Mesenchymal stem cell (in vitro differentiated cells and primary cell): ENCODE data around the gene STARD8.

Source experiments
- DNase-seq: peaks from one replicate; pipeline ENCODE4 v3.0.0-alpha.2; 2013
- H2AFZ ChIP-seq: one replicate; pipeline ENCODE4 v1.6.1; 2013; ENCODE audit warnings: low read depth, mild to moderate bottlenecking, control low read depth, inconsistent platforms, low read length, moderate library complexity
- H2AK5ac ChIP-seq: 2 replicates; pipeline ENCODE4 v1.6.1; 2013; ENCODE audit warnings: low read length, moderate library complexity, mild to moderate bottlenecking, inconsistent platforms; ENCODE audit not compliant: severe bottlenecking
- H2BK120ac ChIP-seq: one replicate; pipeline ENCODE4 v1.6.1; 2013; ENCODE audit warnings: low read depth, mild to moderate bottlenecking, inconsistent platforms, low read length, moderate library complexity
- H2BK12ac ChIP-seq, 2 experiments: one replicate each; pipeline ENCODE4 v1.6.1; 2013; ENCODE audit warnings: inconsistent platforms in 2 of 2, low read length in 2 of 2, mild to moderate bottlenecking in 2 of 2, moderate library complexity in 2 of 2, control low read depth in 1 of 2
- H2BK15ac ChIP-seq: one replicate; pipeline ENCODE4 v1.6.1; 2013; ENCODE audit warnings: mild to moderate bottlenecking, low read depth, inconsistent platforms; ENCODE audit not compliant: poor library complexity, severe bottlenecking
- H2BK5ac ChIP-seq: 2 replicates; pipeline ENCODE4 v1.6.1; 2013; ENCODE audit warnings: low read depth, mild to moderate bottlenecking, low read length, control low read depth, inconsistent platforms; ENCODE audit not compliant: poor library complexity, severe bottlenecking
- H3K14ac ChIP-seq, 2 experiments: one replicate each; pipeline ENCODE4 v1.6.1; 2013; ENCODE audit warnings: inconsistent platforms in 2 of 2, low read length in 2 of 2, control low read depth in 1 of 2, mild to moderate bottlenecking in 1 of 2, moderate library complexity in 1 of 2
- H3K18ac ChIP-seq, 2 experiments: one replicate each; pipeline ENCODE4 v1.6.1; 2013; ENCODE audit warnings: inconsistent platforms in 2 of 2, low read length in 2 of 2, control low read depth in 1 of 2, low read depth in 1 of 2, mild to moderate bottlenecking in 1 of 2
- H3K23ac ChIP-seq, 2 experiments: one replicate each; pipeline ENCODE4 v1.6.1; 2013; ENCODE audit warnings: inconsistent platforms in 2 of 2, low read length in 2 of 2, mild to moderate bottlenecking in 2 of 2, moderate library complexity in 2 of 2, control low read depth in 1 of 2
- H3K27ac ChIP-seq: 2 replicates; pipeline ENCODE4 v1.5.1; 2013; ENCODE audit warnings: mild to moderate bottlenecking, moderate library complexity, low read length, control low read depth, inconsistent platforms; ENCODE audit not compliant: poor library complexity, severe bottlenecking
- H3K27me3 ChIP-seq, 2 experiments: 2 replicates each; pipeline versions ENCODE4 v1.6.1 to v1.7.0; 2013; ENCODE audit warnings: low read length in 2 of 2, mild to moderate bottlenecking in 2 of 2, moderate library complexity in 2 of 2, control low read depth in 1 of 2, inconsistent platforms in 1 of 2; ENCODE audit not compliant: control insufficient read depth in 1 of 2, insufficient read depth in 1 of 2
- H3K36me3 ChIP-seq, 2 experiments: 2 replicates each; pipeline versions ENCODE4 v1.6.1 to v1.7.0; 2013; ENCODE audit warnings: low read length in 2 of 2, control low read depth in 1 of 2, inconsistent platforms in 1 of 2, low read depth in 1 of 2, mild to moderate bottlenecking in 1 of 2; ENCODE audit not compliant: insufficient read depth in 2 of 2, control insufficient read depth in 1 of 2
- H3K4ac ChIP-seq, 2 experiments: one replicate each; pipeline ENCODE4 v1.6.1; 2013; ENCODE audit warnings: inconsistent platforms in 2 of 2, low read length in 2 of 2, mild to moderate bottlenecking in 2 of 2, moderate library complexity in 2 of 2, control low read depth in 1 of 2, low read depth in 1 of 2
- H3K4me1 ChIP-seq: 2 replicates; pipeline ENCODE4 v1.6.1; 2013; ENCODE audit warnings: low read depth, low read length, control low read depth; ENCODE audit not compliant: control insufficient read depth, insufficient read depth
- H3K4me2 ChIP-seq: 2 replicates; pipeline ENCODE4 v1.6.1; 2013; ENCODE audit warnings: low read length, mild to moderate bottlenecking, inconsistent platforms; ENCODE audit not compliant: poor library complexity, severe bottlenecking
- H3K4me3 ChIP-seq, 2 experiments: 2 replicates each; pipeline versions ENCODE4 v1.5.1 to v1.7.0; 2013; ENCODE audit warnings: low read length in 2 of 2, mild to moderate bottlenecking in 2 of 2, control low read depth in 1 of 2, low read depth in 1 of 2; ENCODE audit not compliant: insufficient read depth in 1 of 2
- H3K79me1 ChIP-seq: replicated peaks from 2 replicates; pipeline ENCODE4 v1.6.1; 2013; ENCODE audit warnings: mild to moderate bottlenecking, control low read depth, low read length, inconsistent platforms; ENCODE audit not compliant: poor library complexity, severe bottlenecking
- H3K9ac ChIP-seq: 2 replicates; pipeline ENCODE4 v1.7.0; 2013; ENCODE audit warnings: mild to moderate bottlenecking, low read length, moderate library complexity
- H3K9me3 ChIP-seq: 2 replicates; pipeline ENCODE4 v1.7.0; 2013; ENCODE audit warnings: mild to moderate bottlenecking, low read length; ENCODE audit not compliant: control insufficient read depth
- H4K8ac ChIP-seq: one replicate; pipeline ENCODE4 v1.6.1; 2013; ENCODE audit warnings: inconsistent platforms, mild to moderate bottlenecking, low read length, moderate library complexity
- H4K91ac ChIP-seq: one replicate; pipeline ENCODE4 v1.6.1; 2013; ENCODE audit warnings: mild to moderate bottlenecking, low read length, inconsistent platforms
- WGBS: methylation state at CpG from one replicate; pipeline ENCODE4 v1.1.7; 2013; ENCODE audit warnings: mixed read lengths; 5-methylcytosine and 5-hydroxymethylcytosine counted together

Gene STARD8

DNA sequence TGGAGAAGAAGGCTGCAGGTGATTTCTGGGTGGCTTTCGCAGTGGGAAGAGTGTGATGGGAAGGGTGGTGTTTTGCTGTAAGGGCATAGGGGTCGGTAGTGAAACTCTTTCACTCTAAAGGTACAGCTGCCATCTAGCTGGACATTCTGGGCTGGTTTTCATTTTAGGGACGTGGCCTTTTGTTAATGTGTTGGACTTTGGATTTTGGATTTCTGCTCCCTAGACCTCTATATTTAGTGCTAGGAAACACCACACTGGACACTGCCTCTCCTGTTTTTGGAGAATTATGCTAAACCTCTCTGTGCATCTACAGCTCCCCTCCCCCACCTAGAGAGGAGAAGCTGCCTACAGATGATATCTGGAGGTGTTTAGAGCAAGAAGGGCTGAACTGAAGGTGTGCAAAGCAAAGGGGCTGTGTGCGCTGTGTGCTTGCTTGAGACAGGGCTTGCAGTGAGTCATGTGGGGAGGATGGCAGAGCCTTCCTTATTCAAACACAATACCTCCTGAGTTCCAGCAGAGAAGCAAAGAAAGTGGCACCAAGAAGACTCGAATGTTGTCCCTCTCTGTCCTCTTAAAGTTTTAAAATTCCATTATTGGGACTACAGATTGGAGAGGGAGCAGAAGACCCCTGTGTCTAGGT lies 47.9 kb downstream of the STARD8 start:
- Histone ChIP-seq H2BK15ac (no peak overlapping the region), H3K23ac (no peak overlapping the region), H4K8ac (no peak overlapping the region), H2BK5ac (no peak overlapping the region), H2BK120ac (no peak overlapping the region), H3K9ac (no peak overlapping the region), H3K27ac (no peak overlapping the region), H3K14ac (no peak overlapping the region), H3K4me1 (peaks cover 33% of the 10 kb centered on the region), H2AFZ (no peak overlapping the region), H3K27me3 (peaks cover 0 to 40% of the 10 kb centered on the region in 2 experiments), H3K18ac (peak overlapping the region in 1 of 2 experiments; percentile 12), H3K79me1 (peaks cover 2% of the 10 kb centered on the region), H3K36me3 (no peaks in the 10 kb centered on the region), H2AK5ac (no peak overlapping the region), H3K9me3 (no peaks in the 10 kb centered on the region), H4K91ac (no peak overlapping the region), H2BK12ac (no peak overlapping the region), H3K4ac (no peak overlapping the region), H3K4me2 (peak overlapping the region; percentile 75), H3K4me3 (no peak overlapping the region)
- no peak for DNase-seq
- 100% methylated on average over 2 of the region's 5 CpGs for WGBS

DNA sequence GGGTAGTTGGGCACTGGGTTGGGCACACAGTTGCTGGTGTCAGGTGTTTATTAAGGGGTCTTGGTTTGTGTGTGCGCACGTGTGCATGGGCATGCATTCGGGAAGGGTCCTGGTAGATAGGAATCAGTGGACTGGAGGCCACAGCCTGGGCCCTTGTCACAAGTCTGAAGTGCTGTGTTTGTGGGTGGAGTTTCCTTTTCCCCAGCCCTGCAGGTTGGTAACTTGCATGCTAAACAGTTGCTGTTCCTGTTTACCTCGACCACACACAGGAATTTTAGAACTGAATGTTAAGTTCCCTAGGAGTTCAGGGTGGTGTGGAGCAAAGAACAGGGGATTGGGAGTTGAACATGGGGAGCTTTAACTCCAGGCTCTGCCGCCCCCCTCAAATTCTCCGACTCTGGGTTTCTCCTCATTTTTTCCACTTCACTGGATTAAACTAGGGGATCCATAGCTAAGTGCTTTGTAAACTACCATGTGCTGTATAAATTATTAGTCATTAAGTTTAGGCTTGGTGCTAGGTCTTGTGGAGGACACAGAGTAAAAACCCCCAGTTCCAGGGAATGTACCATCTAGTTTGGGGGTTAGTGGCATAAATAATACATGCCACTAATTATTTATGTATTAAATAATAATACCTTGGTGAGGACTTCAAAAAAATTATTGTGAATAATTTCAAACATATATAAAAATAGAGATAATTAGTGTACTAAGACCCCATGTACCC lies 49.0 kb downstream of the STARD8 start:
- peak overlapping the region; percentile 48 for H2AK5ac ChIP-seq
- peaks cover 0 to 39% of the 10 kb centered on the region in 2 experiments for H3K27me3 ChIP-seq
- no peak overlapping the region for H2BK120ac ChIP-seq
- WGBS = 77% methylated on average over 3 of the region's 6 CpGs
- no peak overlapping the region for H2BK12ac ChIP-seq
- H3K79me1 ChIP-seq = peaks cover 4% of the 10 kb centered on the region
- no peak overlapping the region for H3K27ac ChIP-seq
- H3K4me2 ChIP-seq = no peak overlapping the region
- no peak overlapping the region for H3K4me3 ChIP-seq
- H3K18ac ChIP-seq = no peak overlapping the region
- H3K4ac ChIP-seq = no peak overlapping the region
- no peak overlapping the region for H2AFZ ChIP-seq
- H3K14ac ChIP-seq = no peak overlapping the region
- no peaks in the 10 kb centered on the region for H3K36me3 ChIP-seq
- H3K23ac ChIP-seq = no peak overlapping the region
- H3K4me1 ChIP-seq = peaks cover 35% of the 10 kb centered on the region
- H2BK15ac ChIP-seq = no peak overlapping the region
- no peaks in the 10 kb centered on the region for H3K9me3 ChIP-seq
- no peak overlapping the region for H4K8ac ChIP-seq
- no peak overlapping the region for H2BK5ac ChIP-seq
- H3K9ac ChIP-seq = no peak overlapping the region
- H4K91ac ChIP-seq = no peak overlapping the region
- DNase-seq = no peak

DNA sequence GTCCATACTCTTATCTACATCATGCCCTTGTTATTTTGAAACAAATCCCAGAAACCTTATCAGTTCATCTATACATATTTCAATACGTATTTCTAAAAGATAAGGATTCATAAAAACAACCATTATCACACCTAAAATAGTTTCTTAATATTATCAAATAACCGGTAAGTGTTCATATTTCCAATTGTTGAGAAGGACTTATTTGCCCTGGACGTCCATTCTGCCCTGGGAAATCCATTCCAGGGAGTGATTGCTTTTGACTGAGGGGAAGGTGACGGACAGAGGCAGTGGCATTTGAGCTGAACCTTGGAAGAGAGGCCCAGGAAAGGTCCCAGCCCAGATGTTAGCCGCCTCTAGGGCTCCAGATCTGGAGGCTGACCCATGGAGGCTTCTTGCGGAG lies 49.6 kb downstream of the STARD8 start:
- WGBS = 70% methylated on average over 4 of the region's 6 CpGs
- H3K4me3 ChIP-seq = no peak overlapping the region
- peak overlapping the region; percentile 90 for H2AK5ac ChIP-seq

GRCh38 chrX:68697465-68698125 lies 50.1 kb downstream of the STARD8 start:
- Histone ChIP-seq H2BK15ac (no peak overlapping the region), H2BK12ac (no peak overlapping the region)
- WGBS = 79% methylated on average over 6 of the region's 6 CpGs

More for the DNA sequence above, 49.6 kb downstream of the STARD8 start:
- Histone ChIP-seq H3K4ac (no peak overlapping the region), H2BK15ac (no peak overlapping the region), H2BK12ac (no peak overlapping the region), H2AFZ (no peak overlapping the region), H3K4me1 (peaks cover 35% of the 10 kb centered on the region), H3K36me3 (no peaks in the 10 kb centered on the region), H3K79me1 (peaks cover 7% of the 10 kb centered on the region), H3K9me3 (no peaks in the 10 kb centered on the region), H3K23ac (no peak overlapping the region), H2BK120ac (no peak overlapping the region), H3K27ac (peak overlapping the region; percentile 59), H3K18ac (no peak overlapping the region), H3K27me3 (peaks cover 0 to 38% of the 10 kb centered on the region in 2 experiments), H2BK5ac (no peak overlapping the region), H3K4me2 (no peak overlapping the region), H3K14ac (no peak overlapping the region), H3K9ac (no peak overlapping the region), H4K8ac (no peak overlapping the region), H4K91ac (no peak overlapping the region)
- no peak for DNase-seq

More at GRCh38 chrX:68697465-68698125, 50.1 kb downstream of the STARD8 start:
- DNase-seq = no peak
- no peak overlapping the region for H3K4ac ChIP-seq
- H2AK5ac ChIP-seq = peak overlapping the region; percentile 90
- H3K23ac ChIP-seq = no peak overlapping the region
- H2BK5ac ChIP-seq = no peak overlapping the region
- H3K27me3 ChIP-seq = peaks cover 0 to 37% of the 10 kb centered on the region in 2 experiments
- no peak overlapping the region for H4K91ac ChIP-seq
- peaks cover 35% of the 10 kb centered on the region for H3K4me1 ChIP-seq
- no peak overlapping the region for H2AFZ ChIP-seq
- H2BK120ac ChIP-seq = no peak overlapping the region
- H4K8ac ChIP-seq = no peak overlapping the region
- H3K9ac ChIP-seq = no peak overlapping the region
- peaks cover 7% of the 10 kb centered on the region for H3K79me1 ChIP-seq
- no peak overlapping the region for H3K4me3 ChIP-seq
- no peak overlapping the region for H3K18ac ChIP-seq
- peak overlapping the region; percentile 59 for H3K27ac ChIP-seq
- no peaks in the 10 kb centered on the region for H3K36me3 ChIP-seq
- H3K14ac ChIP-seq = no peak overlapping the region
- H3K9me3 ChIP-seq = no peaks in the 10 kb centered on the region
- H3K4me2 ChIP-seq = no peak overlapping the region
